NCI-H2029 treated with DMSO at 0.1 percent for 48 hours (cell line): ENCODE results near the gene NSMF.

Source experiments
- DNase-seq: peaks from one replicate; lab custom pipeline; 2025; lab: John Stamatoyannopoulos, UW

The NSMF gene

GRCh38 chr9:137459152-137459600 lies at the start of gene NSMF:
NSMF (minus strand) TSS chr9:137459334; CDS start chr9:137459102, 232 bp downstream.
- DNase-seq = peak; percentile 52

GRCh38 chr9:137506702-137507171 lies 47.6 kb upstream of the NSMF start:
- DNase-seq = no peak

GRCh38 chr9:137506274-137506673 lies 47.1 kb upstream of the NSMF start:
- DNase-seq = no peak

- DNase-seq = no peak
Measured at GRCh38 chr9:137505421-137506140, 46.4 kb upstream of the NSMF start.

- no peak for DNase-seq
Measured at GRCh38 chr9:137504432-137504777, 45.3 kb upstream of the NSMF start.

GRCh38 chr9:137502008-137502911 lies 43.1 kb upstream of the NSMF start:
- no peak for DNase-seq

- no peak for DNase-seq
Measured at GRCh38 chr9:137501457-137501856, 42.3 kb upstream of the NSMF start.

- no peak for DNase-seq
Measured at GRCh38 chr9:137500666-137501397, 41.7 kb upstream of the NSMF start.

GRCh38 chr9:137499858-137500661 lies 40.9 kb upstream of the NSMF start:
- DNase-seq = no peak

GRCh38 chr9:137499416-137499815 lies 40.3 kb upstream of the NSMF start:
- DNase-seq = no peak

- DNase-seq = no peak
Measured at GRCh38 chr9:137498720-137499150, 39.6 kb upstream of the NSMF start.

GRCh38 chr9:137497921-137498719 lies 39.0 kb upstream of the NSMF start:
- no peak for DNase-seq

GRCh38 chr9:137496601-137497375 lies 37.7 kb upstream of the NSMF start:
- DNase-seq = no peak

- no peak for DNase-seq
Measured at GRCh38 chr9:137494550-137495351, 35.6 kb upstream of the NSMF start.

GRCh38 chr9:137494104-137494544 lies 35.0 kb upstream of the NSMF start:
- no peak for DNase-seq

- DNase-seq = no peak
Measured at GRCh38 chr9:137493364-137494103, 34.4 kb upstream of the NSMF start.

- DNase-seq = no peak
Measured at GRCh38 chr9:137492464-137493363, 33.6 kb upstream of the NSMF start.
